ENCODE data around the gene SERPING1. TPM values are rescaled to one million over a fixed set of nuclear protein-coding genes. Genes with fewer than 3 reads are reported as not detected.

Gene SERPING1
- total and polyA plus RNA-seq, 2 of the 13 experiments (the other 11 are each of a cell fraction or from before 2014, with no cell fraction given), result 2.0 to 10.4 TPM

- ATAC-seq (no peak), FAIRE-seq (no peak), DNase-seq (ENCODE audit: low spot score) (no peak)
- CTCF ChIA-PET (ENCODE audit: low intra/inter-chr PET ratio, low total read pairs), result no interaction called here
- POLR2A ChIA-PET, result interaction anchor here (0.7 kb wide), 1 partner anchor 370 kb away, joined by 3 read pairs; no protein-coding TSS in a partner anchor
- Histone ChIP-seq H3K4me2 (ENCODE audit: low read depth, low read length) (no peak overlapping the region), H4K20me1 (ENCODE audit: insufficient read depth, low read length) (no peaks in the 10 kb centered on the region), H3K79me2 (ENCODE audit: insufficient read depth, low read length) (no peaks in the 10 kb centered on the region), H3K9me3 (ENCODE audit: low read length) (no peaks in the 10 kb centered on the region), H2AFZ (ENCODE audit: low read length) (no peak overlapping the region), H3K9ac (ENCODE audit: insufficient read depth, low read depth, low read length) (no peak overlapping the region), H3K4me1 (ENCODE audit: insufficient read depth, low read length) (peaks cover 16% of the 10 kb centered on the region), H3K27me3 (ENCODE audit: control insufficient read depth in 1 of 2, insufficient read depth in 2 of 2, low read length in 2 of 2) (no peaks in the 10 kb centered on the region; a peak in 1 of 5 replicates), H3K27ac (ENCODE audit: extremely low read length, insufficient read depth, low read length) (no peak overlapping the region), H3K4me3 (replicated peaks in 1 of 3; ENCODE audit: insufficient read depth in 1 of 3, low read depth in 2 of 3, low read length in 3 of 3) (no peak overlapping the region), H3K36me3 (replicated peaks in 1 of 2; ENCODE audit: control insufficient read depth in 1 of 2, insufficient read depth in 2 of 2, low read length in 2 of 2) (no peaks in the 10 kb centered on the region)
- WGBS (ENCODE audit: low lambda C conversion rate), result 60% methylated on average over 8 of the region's 8 CpGs
- in situ Hi-C loops (cut with HindIII; ENCODE audit: extremely low pct_ligation_motif_present, low pct_unique_long_range_greater_than_20kb) (no loop called here), intact Hi-C loops (cut with micrococcal nuclease; ENCODE audit: unreplicated experiment) (no loop called here)
- no TSS peak for BruUV-seq (replicated peaks)
- no peak for TF ChIP-seq ZHX1 (CRISPR knock-in tag; IDR thresholded peaks at IDR 0.05; ENCODE audit: low read depth)
- no peak for TF ChIP-seq SMYD3 (CRISPR knock-in tag; IDR thresholded peaks at IDR 0.05)
- no peak for TF ChIP-seq HNRNPLL (IDR thresholded peaks at IDR 0.05; ENCODE audit: low read depth, low read length, poor library complexity, severe bottlenecking)
- TF ChIP-seq HNRNPUL1 (IDR thresholded peaks at IDR 0.05; ENCODE audit: low read depth, low read length), result no peak
- no peak for TF ChIP-seq TP53 (CRISPR knock-in tag; conservative IDR thresholded peaks at IDR 0.05)
- no peak for TF ChIP-seq ZNF562 (CRISPR knock-in tag; IDR thresholded peaks at IDR 0.05; ENCODE audit: borderline replicate concordance)
These were observed 37.8 kb downstream of the SERPING1 start for GRCh38 chr11:57635246-57635645.

GRCh38 chr11:57637626-57638004 lies 40.1 kb downstream of the SERPING1 start:
- H3K79me2 ChIP-seq (ENCODE audit: insufficient read depth, low read length), result no peaks in the 10 kb centered on the region
- no TSS peak for BruUV-seq (replicated peaks)
- H3K4me2 ChIP-seq (ENCODE audit: low read depth, low read length), result peak overlapping the region; percentile 86
- H2AFZ ChIP-seq (ENCODE audit: low read length), result no peak overlapping the region
- WGBS (ENCODE audit: low lambda C conversion rate), result 91% methylated on average over 16 of the region's 18 CpGs
- H4K20me1 ChIP-seq (ENCODE audit: insufficient read depth, low read length), result no peaks in the 10 kb centered on the region
- intact Hi-C loops (cut with micrococcal nuclease; ENCODE audit: unreplicated experiment) (no loop called here), in situ Hi-C loops (cut with HindIII; ENCODE audit: extremely low pct_ligation_motif_present, low pct_unique_long_range_greater_than_20kb) (no loop called here)
- H3K9ac ChIP-seq (ENCODE audit: insufficient read depth, low read depth, low read length), result no peak overlapping the region
- DNase-seq (ENCODE audit: low spot score) (no peak), FAIRE-seq (no peak), ATAC-seq (no peak)
- H3K4me3 ChIP-seq (replicated peaks in 1 of 3; ENCODE audit: insufficient read depth in 1 of 3, low read depth in 2 of 3, low read length in 3 of 3), result peak overlapping the region in 1 of 3 experiments; percentile 20; a peak in 1 of 6 replicates
- no peaks in the 10 kb centered on the region for H3K9me3 ChIP-seq (ENCODE audit: low read length)
- ChIA-PET CTCF (ENCODE audit: low intra/inter-chr PET ratio, low total read pairs) (no interaction called here), POLR2A (no interaction called here)
- TF ChIP-seq MTF2 (CRISPR knock-in tag; IDR thresholded peaks at IDR 0.05; ENCODE audit: borderline replicate concordance) (peak; percentile 18; the same call in 1 of the 2 replicates), ZNF530 (CRISPR knock-in tag; IDR thresholded peaks at IDR 0.05; ENCODE audit: low read depth) (no peak), ZFX (CRISPR knock-in tag; IDR thresholded peaks at IDR 0.05; ENCODE audit: low read depth) (0 out of 2 replicates have a peak, but pooled peaks have one; percentile 4)
- H3K27me3 ChIP-seq (ENCODE audit: control insufficient read depth in 1 of 2, insufficient read depth in 2 of 2, low read length in 2 of 2), result no peaks in the 10 kb centered on the region; a peak in 1 of 5 replicates
- H3K4me1 ChIP-seq (ENCODE audit: insufficient read depth, low read length), result peaks cover 26% of the 10 kb centered on the region
- H3K36me3 ChIP-seq (replicated peaks in 1 of 2; ENCODE audit: control insufficient read depth in 1 of 2, insufficient read depth in 2 of 2, low read length in 2 of 2), result no peaks in the 10 kb centered on the region
- no peak overlapping the region for H3K27ac ChIP-seq (ENCODE audit: extremely low read length, insufficient read depth, low read length)
